Osteocyte (in vitro differentiated cells): ENCODE measurements around the gene MED26. TPM values are rescaled to one million over a fixed set of nuclear protein-coding genes. Genes with fewer than 3 reads are reported as not detected.

Source experiments
- DNase-seq: peaks from one replicate; pipeline ENCODE4 v3.0.0; 2021; ENCODE audit warnings: mixed read lengths; ENCODE audit not compliant: unreplicated experiment; ENCODE audit errors: extremely low spot score
- H3K27ac Mint-ChIP-seq: one replicate; pipeline ENCODE4 v1.8.0; 2021; ENCODE audit warnings: mild to moderate bottlenecking, mixed read lengths; ENCODE audit not compliant: unreplicated experiment
- H3K27me3 Mint-ChIP-seq: one replicate; pipeline ENCODE4 v1.8.0; 2021; ENCODE audit warnings: mixed read lengths; ENCODE audit not compliant: unreplicated experiment
- H3K36me3 Mint-ChIP-seq: one replicate; pipeline ENCODE4 v1.8.0; 2021; ENCODE audit warnings: mixed read lengths; ENCODE audit not compliant: unreplicated experiment
- H3K4me1 Mint-ChIP-seq: one replicate; pipeline ENCODE4 v1.8.0; 2021; ENCODE audit warnings: mixed read lengths; ENCODE audit not compliant: unreplicated experiment
- H3K4me3 Mint-ChIP-seq: one replicate; pipeline ENCODE4 v1.8.0; 2021; ENCODE audit warnings: mild to moderate bottlenecking, moderate library complexity, mixed read lengths; ENCODE audit not compliant: unreplicated experiment
- H3K9me3 Mint-ChIP-seq: one replicate; pipeline ENCODE4 v1.8.0; 2021; ENCODE audit warnings: mixed read lengths; ENCODE audit not compliant: unreplicated experiment
- total RNA-seq: library from RNA; stranded (reverse); gene quantifications from 2 replicates; pipeline ENCODE4 v1.2.1, GENCODE V29; 2021
- TF ChIP-seq, protein P1 (sequence below): fragments of 200-600 bp; sonication (generic); IDR thresholded peaks from 2 replicates; pipeline ENCODE4 v1.5.0; 2021; ENCODE audit warnings: antibody characterized with exemption, mild to moderate bottlenecking, moderate library complexity

Gene MED26
- total RNA-seq, 1 donor from 2014 or later, result 9.5 TPM

- Mint-ChIP-seq H3K4me3 (peak overlapping the region; percentile 90), H3K27me3 (no peaks in the 10 kb centered on the region), H3K4me1 (peaks cover 33% of the 10 kb centered on the region), H3K27ac (peak overlapping the region; percentile 86), H3K9me3 (no peaks in the 10 kb centered on the region), H3K36me3 (peaks cover 7% of the 10 kb centered on the region)
- TF ChIP-seq, protein P1, sequence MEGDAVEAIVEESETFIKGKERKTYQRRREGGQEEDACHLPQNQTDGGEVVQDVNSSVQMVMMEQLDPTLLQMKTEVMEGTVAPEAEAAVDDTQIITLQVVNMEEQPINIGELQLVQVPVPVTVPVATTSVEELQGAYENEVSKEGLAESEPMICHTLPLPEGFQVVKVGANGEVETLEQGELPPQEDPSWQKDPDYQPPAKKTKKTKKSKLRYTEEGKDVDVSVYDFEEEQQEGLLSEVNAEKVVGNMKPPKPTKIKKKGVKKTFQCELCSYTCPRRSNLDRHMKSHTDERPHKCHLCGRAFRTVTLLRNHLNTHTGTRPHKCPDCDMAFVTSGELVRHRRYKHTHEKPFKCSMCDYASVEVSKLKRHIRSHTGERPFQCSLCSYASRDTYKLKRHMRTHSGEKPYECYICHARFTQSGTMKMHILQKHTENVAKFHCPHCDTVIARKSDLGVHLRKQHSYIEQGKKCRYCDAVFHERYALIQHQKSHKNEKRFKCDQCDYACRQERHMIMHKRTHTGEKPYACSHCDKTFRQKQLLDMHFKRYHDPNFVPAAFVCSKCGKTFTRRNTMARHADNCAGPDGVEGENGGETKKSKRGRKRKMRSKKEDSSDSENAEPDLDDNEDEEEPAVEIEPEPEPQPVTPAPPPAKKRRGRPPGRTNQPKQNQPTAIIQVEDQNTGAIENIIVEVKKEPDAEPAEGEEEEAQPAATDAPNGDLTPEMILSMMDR, result no peak
- no peak for DNase-seq
These were observed 644 bp downstream of the MED26 start for GRCh38 chr19:16627193-16627927.

DNA sequence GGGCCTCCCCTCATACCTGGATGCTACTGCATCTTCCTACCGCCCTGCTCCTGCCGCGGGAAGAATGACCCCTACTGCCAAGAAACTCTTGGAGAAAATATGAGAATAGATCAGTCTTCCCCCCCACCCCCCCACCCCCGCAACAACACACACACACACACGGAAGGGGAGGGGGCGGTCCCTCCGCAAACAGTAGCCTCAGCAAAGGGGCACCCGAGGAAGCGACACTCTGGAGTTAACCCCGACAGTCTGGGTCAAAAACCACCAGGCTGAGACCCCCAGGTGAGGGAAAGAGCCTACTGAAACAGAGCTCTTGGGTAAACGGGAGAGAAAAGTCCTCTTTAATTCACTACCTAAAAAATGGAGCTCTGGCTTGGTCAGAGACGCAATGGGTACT is 1.2 kb downstream of the MED26 start:
- Mint-ChIP-seq H3K9me3 (no peaks in the 10 kb centered on the region), H3K36me3 (peaks cover 7% of the 10 kb centered on the region), H3K27me3 (no peaks in the 10 kb centered on the region), H3K4me3 (peak overlapping the region; percentile 90), H3K4me1 (peaks cover 35% of the 10 kb centered on the region), H3K27ac (peak overlapping the region; percentile 86)
- DNase-seq, result no peak
- TF ChIP-seq, protein P1, result no peak

- H3K27me3 Mint-ChIP-seq, result no peaks in the 10 kb centered on the region
- H3K4me1 Mint-ChIP-seq, result peaks cover 39% of the 10 kb centered on the region
- no peak for DNase-seq
- H3K36me3 Mint-ChIP-seq, result peaks cover 4% of the 10 kb centered on the region
- no peaks in the 10 kb centered on the region for H3K9me3 Mint-ChIP-seq
- no peak overlapping the region for H3K27ac Mint-ChIP-seq
- TF ChIP-seq, protein P1, result no peak
- H3K4me3 Mint-ChIP-seq, result peak overlapping the region; percentile 5
These were observed 2.6 kb downstream of the MED26 start for GRCh38 chr19:16625163-16625958.

DNA sequence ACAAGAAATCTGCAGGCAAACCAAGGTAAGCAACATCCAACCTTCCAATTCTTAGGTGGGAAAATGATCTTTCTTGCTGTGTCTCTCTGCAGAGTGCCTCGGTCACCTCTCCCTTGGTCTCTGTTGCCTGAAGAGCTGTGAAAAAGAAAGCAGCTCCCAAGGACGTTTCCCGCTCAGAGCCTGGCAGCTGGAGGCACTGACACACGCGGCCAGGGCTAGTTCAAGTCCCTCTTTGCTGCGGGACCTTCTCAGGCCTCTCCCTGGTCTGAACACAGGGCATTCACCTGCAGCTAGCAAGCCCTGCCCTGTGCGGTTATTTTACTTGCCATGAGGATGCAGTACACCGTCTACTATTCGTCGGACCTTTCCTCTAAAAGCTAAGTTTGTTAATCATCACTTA is 3.8 kb downstream of the MED26 start:
- Mint-ChIP-seq H3K9me3 (no peaks in the 10 kb centered on the region), H3K27me3 (no peaks in the 10 kb centered on the region), H3K4me3 (no peak overlapping the region), H3K4me1 (peaks cover 38% of the 10 kb centered on the region), H3K27ac (no peak overlapping the region), H3K36me3 (peaks cover 4% of the 10 kb centered on the region)
- no peak for DNase-seq
- TF ChIP-seq, protein P1, result no peak

DNA sequence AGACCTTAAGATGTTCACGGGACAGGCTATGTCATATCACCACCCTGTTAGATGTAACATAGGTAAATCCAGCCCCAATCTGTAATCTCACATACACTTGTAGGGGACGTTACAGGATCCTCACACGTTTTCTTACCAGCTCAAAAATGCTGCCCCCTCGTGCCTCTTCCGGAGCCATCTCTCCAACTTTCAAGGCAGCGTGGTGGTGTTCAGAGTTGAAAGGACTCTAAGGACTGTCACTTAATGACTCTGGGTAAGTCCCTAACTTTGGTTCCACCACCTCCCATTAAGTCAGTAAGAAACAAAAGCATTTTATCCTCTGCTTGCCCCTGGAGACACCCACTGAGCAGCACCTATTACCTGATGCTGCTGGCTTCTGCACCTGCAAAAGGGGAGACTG is 4.4 kb downstream of the MED26 start:
- H3K4me1 Mint-ChIP-seq, result peaks cover 36% of the 10 kb centered on the region
- TF ChIP-seq, protein P1, result no peak
- H3K27ac Mint-ChIP-seq, result no peak overlapping the region
- H3K9me3 Mint-ChIP-seq, result no peaks in the 10 kb centered on the region
- H3K4me3 Mint-ChIP-seq, result no peak overlapping the region
- no peak for DNase-seq
- H3K36me3 Mint-ChIP-seq, result peaks cover 4% of the 10 kb centered on the region
- no peaks in the 10 kb centered on the region for H3K27me3 Mint-ChIP-seq
